Upper lobe of left lung (tissue), 4 donors: Measurements from ENCODE around the gene ARID3A.

ENCODE experiments used
- CTCF ChIP-seq, 6 experiments: fragments of 450-650 bp in 4 of 6; fragments of 200-600 bp in 2 of 6; sonication (generic) in 2 of 6; IDR thresholded peaks; one replicate each; pipeline ENCODE4 v1.5.1; 2016 to 2019; ENCODE audit warnings: antibody characterized with exemption in 6 of 6
- EP300 ChIP-seq, 4 donors: sonication (generic); formaldehyde crosslinking; IDR thresholded peaks; one replicate each; pipeline ENCODE4 v1.5.1; 2017; ENCODE audit warnings: antibody characterized with exemption in 4 of 4, control low read depth in 2 of 4
- POLR2A ChIP-seq, 4 donors: fragments of 450-650 bp; IDR thresholded peaks; one replicate each; pipeline ENCODE4 v1.5.1; 2016 to 2017; ENCODE audit warnings: antibody characterized with exemption in 4 of 4, mild to moderate bottlenecking in 2 of 4
- POLR2AphosphoS5 ChIP-seq, 2 donors: sonication (generic); formaldehyde crosslinking; IDR thresholded peaks; one replicate each; pipeline ENCODE4 v1.5.1; 2017; ENCODE audit warnings: antibody characterized with exemption in 2 of 2

GRCh38 chr19:927780-928401, 2.1 kb downstream of the ARID3A start:
- TF ChIP-seq POLR2AphosphoS5 (IDR thresholded peaks at IDR 0.05) (no peak), CTCF (IDR thresholded peaks at IDR 0.05) (no peak), POLR2A (IDR thresholded peaks at IDR 0.05) (no peak), EP300 (IDR thresholded peaks at IDR 0.05) (no peak)
